GM15510 (cell line): ENCODE measurements around the gene PCDH15.

Source experiments
- POLR2A ChIP-seq: IDR thresholded peaks from 3 replicates; pipeline ENCODE4 v1.6.1; 2011; ENCODE audit warnings: borderline replicate concordance; ENCODE audit not compliant: insufficient read length; ENCODE audit errors: extremely low read depth

The PCDH15 gene

DNA sequence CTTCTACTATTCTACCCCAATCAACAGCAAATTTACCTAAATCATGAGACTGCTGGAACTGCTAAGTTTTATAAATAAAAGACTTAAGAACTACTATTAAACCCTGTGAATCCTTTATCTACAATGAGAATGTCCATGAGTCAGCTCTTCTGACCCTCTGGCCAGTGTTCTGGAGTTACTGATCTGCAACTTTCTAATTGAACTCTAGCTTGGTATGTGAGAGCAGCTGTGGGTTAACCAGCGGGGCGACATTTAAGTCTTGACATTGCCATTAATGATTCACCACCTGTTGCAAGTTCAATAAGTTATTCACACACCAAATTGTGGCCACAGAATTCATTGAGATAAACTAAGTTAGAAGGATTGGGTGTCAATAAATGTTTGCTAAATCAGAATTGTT is 359.8 kb downstream of the PCDH15 start:
- TF ChIP-seq POLR2A = no peak

DNA sequence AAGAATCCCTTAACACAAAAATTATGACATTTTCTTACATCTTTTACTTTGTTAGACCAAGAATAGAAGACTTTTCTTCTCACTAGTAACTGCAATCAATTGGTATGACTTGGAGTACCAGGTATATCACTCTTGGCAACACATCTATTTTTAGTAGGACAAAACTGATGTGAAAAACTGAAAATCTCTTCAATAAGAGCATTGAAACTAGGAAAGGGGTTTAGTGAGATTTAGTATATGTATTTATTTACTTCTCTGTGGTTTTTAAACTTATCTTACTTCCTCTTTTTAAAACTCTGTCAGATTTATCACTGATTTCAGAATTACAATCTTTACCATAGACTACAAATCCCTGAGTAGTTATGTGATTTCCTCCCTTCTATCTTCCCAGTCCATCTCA is 366.2 kb downstream of the PCDH15 start:
- no peak for TF ChIP-seq POLR2A

GRCh38 chr10:54415483-54415882 is 385.5 kb downstream of the PCDH15 start:
- TF ChIP-seq POLR2A = no peak

GRCh38 chr10:54402576-54402975 is 398.5 kb downstream of the PCDH15 start:
- TF ChIP-seq POLR2A = no peak

- TF ChIP-seq POLR2A = no peak
These were observed 405.0 kb downstream of the PCDH15 start for GRCh38 chr10:54396031-54396430.

GRCh38 chr10:54372179-54372578 is 428.9 kb downstream of the PCDH15 start:
- TF ChIP-seq POLR2A = no peak

GRCh38 chr10:54368984-54369383 is 432.0 kb downstream of the PCDH15 start:
- TF ChIP-seq POLR2A = no peak

DNA sequence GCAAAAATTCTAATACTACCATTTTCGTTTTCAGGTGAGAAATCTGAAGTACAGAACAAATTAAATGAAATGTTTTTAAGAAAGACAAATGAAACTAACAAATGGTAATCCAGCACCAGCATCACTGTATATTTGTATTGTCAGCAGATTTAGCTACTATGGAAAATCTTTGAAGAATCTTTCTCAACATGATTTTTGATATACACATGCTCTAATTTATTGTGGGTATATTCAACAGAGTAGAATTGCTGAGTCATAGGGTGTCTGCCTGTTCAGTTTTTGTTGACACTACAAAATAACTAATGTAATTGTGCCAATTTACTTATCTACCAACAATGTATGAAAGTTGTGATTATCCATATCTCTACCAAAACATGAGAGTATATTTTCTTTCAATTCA is 437.6 kb downstream of the PCDH15 start:
- TF ChIP-seq POLR2A = no peak

DNA sequence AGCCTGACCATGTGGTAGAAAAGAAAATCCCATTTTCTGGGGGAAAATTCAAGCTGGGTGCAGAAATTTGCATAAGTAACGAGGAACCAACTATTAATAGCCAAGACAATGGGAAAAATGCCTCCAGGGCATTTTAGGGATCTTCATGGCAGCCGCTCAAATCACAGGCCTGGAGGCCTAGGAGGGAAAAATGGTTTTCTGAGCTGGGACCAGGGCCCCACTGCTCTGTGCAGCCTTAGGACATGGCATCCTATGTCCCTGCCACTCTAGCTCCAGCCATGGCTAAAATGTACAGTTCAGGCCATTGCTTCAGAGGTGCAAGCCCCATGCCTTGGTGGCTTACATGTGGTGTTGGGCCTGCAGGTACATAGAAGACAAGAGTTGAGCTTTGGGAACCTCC is 459.0 kb downstream of the PCDH15 start:
- no peak for TF ChIP-seq POLR2A

DNA sequence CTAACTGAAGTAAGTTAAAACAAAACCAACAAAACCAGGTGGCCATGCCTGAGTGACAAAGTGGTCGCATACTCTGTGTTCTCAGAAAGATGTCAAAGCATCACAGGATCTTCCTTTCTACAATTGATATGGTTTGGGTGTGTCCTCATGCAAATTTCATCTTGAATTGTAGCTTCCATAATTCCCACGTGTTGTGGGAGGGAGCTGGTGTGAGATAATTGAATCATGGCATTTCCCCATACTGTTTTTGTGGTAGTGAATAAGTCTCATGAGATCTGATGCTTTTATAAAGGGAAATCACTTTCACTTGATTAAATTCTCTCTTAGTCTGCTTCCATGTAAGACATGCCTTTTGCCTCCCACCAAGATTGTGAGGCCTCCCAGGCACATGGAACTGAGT is 465.7 kb downstream of the PCDH15 start:
- no peak for TF ChIP-seq POLR2A

- no peak for TF ChIP-seq POLR2A
These were observed 481.7 kb downstream of the PCDH15 start for GRCh38 chr10:54319341-54319740.

DNA sequence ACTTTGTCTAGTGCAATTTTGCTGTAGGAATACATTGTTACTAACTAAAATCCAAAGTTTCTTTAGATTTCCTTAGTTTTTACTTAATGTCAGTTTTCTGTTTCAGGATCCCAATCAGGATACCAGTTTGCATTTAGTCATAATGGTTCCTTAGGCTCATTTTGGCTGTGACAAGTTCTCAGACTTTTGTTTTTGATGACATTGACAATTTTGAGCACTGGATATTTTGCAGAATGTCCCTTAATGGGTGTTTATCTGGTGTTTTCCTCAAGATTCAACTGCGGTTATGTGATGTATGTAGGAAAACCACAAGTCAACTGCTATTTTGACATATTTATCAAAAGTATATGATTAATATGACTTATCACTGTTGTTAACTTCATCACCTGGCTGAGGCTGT is 482.6 kb downstream of the PCDH15 start:
- no peak for TF ChIP-seq POLR2A

GRCh38 chr10:54314430-54314829 is 486.6 kb downstream of the PCDH15 start:
- no peak for TF ChIP-seq POLR2A

DNA sequence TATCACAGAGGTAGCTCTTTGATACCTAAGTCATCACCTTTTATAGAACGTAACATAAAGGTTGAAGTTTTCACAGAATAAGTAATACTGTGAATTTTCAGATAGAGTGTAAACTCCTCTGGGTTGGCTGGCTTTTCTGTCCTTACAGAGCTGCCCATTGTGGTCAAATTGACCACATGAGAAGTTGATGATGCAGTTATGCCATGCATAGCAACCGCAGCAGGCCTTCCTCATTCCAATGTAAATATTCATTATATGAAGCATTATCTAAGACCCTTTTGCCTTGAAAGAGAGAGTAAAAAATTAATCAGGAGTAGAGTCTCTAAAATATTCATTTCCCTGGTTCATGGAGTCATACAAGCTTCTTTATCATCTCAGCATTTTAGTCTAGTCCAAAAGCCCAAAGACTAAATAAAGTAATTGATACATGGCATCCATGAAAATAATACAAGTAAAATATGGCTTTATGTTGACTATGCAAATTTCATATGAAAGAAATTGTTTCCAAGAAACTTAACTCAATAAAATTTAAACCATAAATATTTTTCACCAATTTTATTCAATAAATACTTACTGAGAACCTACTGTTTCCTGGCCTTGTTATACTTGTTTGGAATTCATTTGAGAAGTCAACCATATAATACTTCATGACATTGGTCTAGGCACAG is 516.4 kb downstream of the PCDH15 start:
- TF ChIP-seq POLR2A = no peak

DNA sequence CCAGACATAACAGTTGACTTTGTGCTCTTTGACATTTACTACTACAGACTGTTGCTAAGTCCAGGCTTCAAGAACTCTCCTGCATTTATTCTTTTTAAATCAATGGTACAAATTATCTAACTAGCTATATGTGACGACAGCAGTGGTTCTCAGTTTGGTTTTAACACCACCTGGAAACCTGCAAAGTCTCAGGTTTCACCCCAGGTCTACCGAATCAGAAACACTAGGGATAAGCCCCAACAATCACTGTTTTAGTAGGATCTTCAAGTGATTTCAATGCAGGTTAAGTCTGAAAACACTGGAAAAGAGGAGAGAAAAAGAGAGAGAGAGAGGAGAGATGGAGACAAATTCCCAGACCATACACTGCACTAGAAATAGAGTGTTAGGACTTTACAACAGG is 519.0 kb downstream of the PCDH15 start:
- TF ChIP-seq POLR2A = no peak

- no peak for TF ChIP-seq POLR2A
These were observed 534.6 kb downstream of the PCDH15 start for GRCh38 chr10:54266395-54266794.

DNA sequence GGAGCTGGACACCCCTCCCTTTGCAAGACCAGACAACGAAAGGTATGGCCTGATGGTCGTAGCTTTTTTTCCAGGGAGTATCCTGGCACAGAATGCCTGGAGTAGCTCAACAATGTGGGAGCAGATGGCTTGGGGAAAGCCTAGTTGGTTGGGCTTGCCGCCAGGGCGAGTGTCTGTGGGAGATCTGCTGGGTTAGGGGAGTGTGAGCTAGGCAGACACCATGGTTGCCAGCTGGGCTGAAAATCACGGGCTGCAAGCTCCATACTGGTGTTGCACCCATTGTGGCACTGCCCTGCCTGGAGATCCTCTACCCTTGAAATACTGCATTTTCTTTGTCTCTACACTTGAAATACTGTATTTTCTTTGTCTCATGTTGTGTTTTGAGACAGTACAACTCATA is 538.3 kb downstream of the PCDH15 start:
- TF ChIP-seq POLR2A = no peak
